Stimulated activated CD4-positive, alpha-beta T cell treated with anti-CD3 and anti-CD28 coated beads, Interleukin-12 subunit alpha, Interleukin-12 subunit beta, amount 100 ng/mL, for 4 hours (primary cell): Measurements from ENCODE around the gene OR2V2.
A peak's percentile ranks its signal among the peaks of the same experiment; 100 is the strongest.
"Not testable (repeated sequence)": the region's sequence is repeated elsewhere in the genome, so short reads cannot be mapped to it uniquely, and the experiment has no call there.

Experiments
- DNase-seq: peaks from one replicate; pipeline ENCODE4 v3.0.0-alpha.2; 2020

The OR2V2 gene

GRCh38 chr5:181170996-181171395 is 23.6 kb downstream of the OR2V2 start:
- no peak for DNase-seq

- DNase-seq: no peak
Observed at GRCh38 chr5:181171782-181172181, 24.4 kb downstream of the OR2V2 start.

GRCh38 chr5:181173027-181173419 is 25.6 kb downstream of the OR2V2 start:
- DNase-seq: no peak

- DNase-seq: peak; percentile 76
Observed at GRCh38 chr5:181173420-181174342, 26.3 kb downstream of the OR2V2 start.

- no peak for DNase-seq
Observed at GRCh38 chr5:181176254-181176952, 29.0 kb downstream of the OR2V2 start.

GRCh38 chr5:181177559-181177958 is 30.2 kb downstream of the OR2V2 start:
- not testable (repeated sequence) for DNase-seq

- no peak for DNase-seq
Observed at GRCh38 chr5:181181650-181182565, 34.5 kb downstream of the OR2V2 start.

GRCh38 chr5:181182651-181183050 is 35.3 kb downstream of the OR2V2 start:
- DNase-seq: no peak

GRCh38 chr5:181184845-181185216 is 37.4 kb downstream of the OR2V2 start:
- no peak for DNase-seq

- no peak for DNase-seq
Observed at GRCh38 chr5:181185560-181185959, 38.2 kb downstream of the OR2V2 start.

- DNase-seq: no peak
Observed at GRCh38 chr5:181186022-181186421, 38.6 kb downstream of the OR2V2 start.

- no peak for DNase-seq
Observed at GRCh38 chr5:181186986-181187499, 39.7 kb downstream of the OR2V2 start.

- DNase-seq: peak; percentile 69
Observed at GRCh38 chr5:181187500-181188213, 40.3 kb downstream of the OR2V2 start.

GRCh38 chr5:181188700-181189362 is 41.4 kb downstream of the OR2V2 start:
- DNase-seq: peak; percentile 79

- peak; percentile 58 for DNase-seq
Observed at GRCh38 chr5:181189363-181189961, 42.1 kb downstream of the OR2V2 start.

GRCh38 chr5:181189962-181190710 is 42.8 kb downstream of the OR2V2 start:
- peak; percentile 40 for DNase-seq

GRCh38 chr5:181190711-181191525 is 43.5 kb downstream of the OR2V2 start:
- DNase-seq: peak; percentile 53

- DNase-seq: peak; percentile 92
Observed at GRCh38 chr5:181191526-181192336, 44.3 kb downstream of the OR2V2 start.
